Kidney tubule cell (primary cell): ENCODE data around the gene SPATA17.

ENCODE experiments used
- DNase-seq: peaks from one replicate; pipeline ENCODE4 v3.0.0-alpha.2; 2018; ENCODE audit warnings: low spot score

SPATA17 gene

GRCh38 chr1:217917281-217917887 lies 286.2 kb downstream of the SPATA17 start:
- no peak for DNase-seq

- DNase-seq, result no peak
Measured at GRCh38 chr1:217919683-217920388, 288.7 kb downstream of the SPATA17 start.
